GM21526 (cell line): ENCODE results near the gene FCGR3A.
"Not testable (repeated sequence)": the region's sequence is repeated elsewhere in the genome, so short reads cannot be mapped to it uniquely, and the experiment has no call there.

Experiments used
- ATAC-seq: cut with Tn5 transposase; IDR thresholded peaks from one replicate; pipeline ENCODE4 v1.9.1; 2021; ENCODE audit warnings: moderate library complexity; ENCODE audit not compliant: unreplicated experiment, low FRiP score

Gene FCGR3A

GRCh38 chr1:161549652-161550051 is at the start of gene FCGR3A:
FCGR3A (minus strand) TSS chr1:161549818; CDS start chr1:161549736, 82 bp downstream.
- ATAC-seq = no peak

- ATAC-seq = not testable (repeated sequence)
Measured at GRCh38 chr1:161597077-161597476, 47.5 kb upstream of the FCGR3A start.

GRCh38 chr1:161595583-161595982 is 46.0 kb upstream of the FCGR3A start:
- not testable (repeated sequence) for ATAC-seq

GRCh38 chr1:161595173-161595572 is 45.6 kb upstream of the FCGR3A start:
- not testable (repeated sequence) for ATAC-seq

- ATAC-seq = not testable (repeated sequence)
Measured at GRCh38 chr1:161594269-161594984, 44.8 kb upstream of the FCGR3A start.

GRCh38 chr1:161593092-161593755 is 43.6 kb upstream of the FCGR3A start:
- ATAC-seq = not testable (repeated sequence)

- ATAC-seq = not testable (repeated sequence)
Measured at GRCh38 chr1:161592586-161592985, 43.0 kb upstream of the FCGR3A start.

- ATAC-seq = not testable (repeated sequence)
Measured at GRCh38 chr1:161589920-161590319, 40.3 kb upstream of the FCGR3A start.

- not testable (repeated sequence) for ATAC-seq
Measured at GRCh38 chr1:161589365-161589764, 39.7 kb upstream of the FCGR3A start.

GRCh38 chr1:161588596-161588995 is 39.0 kb upstream of the FCGR3A start:
- not testable (repeated sequence) for ATAC-seq

GRCh38 chr1:161582882-161583281 is 33.3 kb upstream of the FCGR3A start:
- not testable (repeated sequence) for ATAC-seq

GRCh38 chr1:161580879-161581537 is 31.4 kb upstream of the FCGR3A start:
- ATAC-seq = peak; percentile 56

GRCh38 chr1:161579856-161580507 is 30.4 kb upstream of the FCGR3A start:
- ATAC-seq = not testable (repeated sequence)

GRCh38 chr1:161576676-161577075 is 27.1 kb upstream of the FCGR3A start:
- ATAC-seq = not testable (repeated sequence)

GRCh38 chr1:161571703-161572102 is 22.1 kb upstream of the FCGR3A start:
- not testable (repeated sequence) for ATAC-seq

GRCh38 chr1:161566602-161566960 is 17.0 kb upstream of the FCGR3A start:
- not testable (repeated sequence) for ATAC-seq

- ATAC-seq = not testable (repeated sequence)
Measured at GRCh38 chr1:161563522-161563921, 13.9 kb upstream of the FCGR3A start.

- not testable (repeated sequence) for ATAC-seq
Measured at GRCh38 chr1:161562441-161562840, 12.8 kb upstream of the FCGR3A start.

- ATAC-seq = not testable (repeated sequence)
Measured at GRCh38 chr1:161560960-161561715, 11.5 kb upstream of the FCGR3A start.
